ENCODE measurements around the gene BMPR2.
"Not testable (repeated sequence)": the region's sequence is repeated elsewhere in the genome, so short reads cannot be mapped to it uniquely, and the experiment has no call there.

The BMPR2 gene

GRCh38 chr2:202510911-202511310, 134.8 kb downstream of the BMPR2 start:
- H3K4me3 ChIP-seq = no peak overlapping the region
- H3K27ac ChIP-seq = no peak overlapping the region

- no peak overlapping the region for H3K27ac ChIP-seq
- no peak overlapping the region for H3K4me3 ChIP-seq
Measured at GRCh38 chr2:202512176-202512575, 136.0 kb downstream of the BMPR2 start.

GRCh38 chr2:202514732-202515131, 138.6 kb downstream of the BMPR2 start:
- H3K4me3 ChIP-seq = no peak overlapping the region

GRCh38 chr2:202519453-202519852, 143.3 kb downstream of the BMPR2 start:
- Histone ChIP-seq H3K4me3 (no peak overlapping the region), H3K27ac (no peak overlapping the region)

More at GRCh38 chr2:202514732-202515131, 138.6 kb downstream of the BMPR2 start:
- no peak overlapping the region for H3K27ac ChIP-seq

- H3K27ac ChIP-seq = no peak overlapping the region
- H3K4me3 ChIP-seq = no peak overlapping the region
Measured at GRCh38 chr2:202521470-202521869, 145.3 kb downstream of the BMPR2 start.

GRCh38 chr2:202529389-202529788, 153.3 kb downstream of the BMPR2 start:
- no peak overlapping the region for H3K4me3 ChIP-seq
- H3K27ac ChIP-seq = no peak overlapping the region

GRCh38 chr2:202530038-202530437, 153.9 kb downstream of the BMPR2 start:
- H3K4me3 ChIP-seq = no peak overlapping the region
- no peak overlapping the region for H3K27ac ChIP-seq

GRCh38 chr2:202535290-202535689, 159.2 kb downstream of the BMPR2 start:
- not testable (repeated sequence) for H3K4me3 ChIP-seq, H3K27ac ChIP-seq

- no peak overlapping the region for H3K27ac ChIP-seq
Measured at GRCh38 chr2:202541137-202541536, 165.0 kb downstream of the BMPR2 start.

GRCh38 chr2:202542142-202542541, 166.0 kb downstream of the BMPR2 start:
- H3K27ac ChIP-seq = no peak overlapping the region
- H3K4me3 ChIP-seq = no peak overlapping the region

More at GRCh38 chr2:202541137-202541536, 165.0 kb downstream of the BMPR2 start:
- H3K4me3 ChIP-seq = no peak overlapping the region

GRCh38 chr2:202545523-202545922, 169.4 kb downstream of the BMPR2 start:
- Histone ChIP-seq H3K27ac (no peak overlapping the region), H3K4me3 (no peak overlapping the region)

- Histone ChIP-seq H3K27ac (no peak overlapping the region), H3K4me3 (no peak overlapping the region)
Measured at GRCh38 chr2:202545931-202546330, 169.8 kb downstream of the BMPR2 start.

- not testable (repeated sequence) for H3K4me3 ChIP-seq, H3K27ac ChIP-seq
Measured at GRCh38 chr2:202546499-202547141, 170.5 kb downstream of the BMPR2 start.

GRCh38 chr2:202548240-202548639, 172.1 kb downstream of the BMPR2 start:
- H3K27ac ChIP-seq = no peak overlapping the region
- no peak overlapping the region for H3K4me3 ChIP-seq

- not testable (repeated sequence) for H3K4me3 ChIP-seq, H3K27ac ChIP-seq
Measured at GRCh38 chr2:202551000-202551399, 174.9 kb downstream of the BMPR2 start.

GRCh38 chr2:202555356-202555755, 179.2 kb downstream of the BMPR2 start:
- Histone ChIP-seq H3K4me3 (no peak overlapping the region), H3K27ac (no peak overlapping the region)

GRCh38 chr2:202560200-202560599, 184.1 kb downstream of the BMPR2 start:
- Histone ChIP-seq H3K4me3 (no peak overlapping the region), H3K27ac (no peak overlapping the region)

- Histone ChIP-seq H3K4me3 (no peak overlapping the region), H3K27ac (no peak overlapping the region)
Measured at GRCh38 chr2:202564226-202564625, 188.1 kb downstream of the BMPR2 start.

- H3K27ac ChIP-seq = no peak overlapping the region
Measured at GRCh38 chr2:202566286-202566685, 190.2 kb downstream of the BMPR2 start.

GRCh38 chr2:202574541-202574940, 198.4 kb downstream of the BMPR2 start:
- H3K4me3 ChIP-seq = no peak overlapping the region
- no peak overlapping the region for H3K27ac ChIP-seq

More at GRCh38 chr2:202566286-202566685, 190.2 kb downstream of the BMPR2 start:
- no peak overlapping the region for H3K4me3 ChIP-seq

GRCh38 chr2:202575194-202575593, 199.1 kb downstream of the BMPR2 start:
- H3K4me3 ChIP-seq, H3K27ac ChIP-seq: not testable (repeated sequence)

Data from skin epidermis (tissue), 12 donors.